ENCODE results near the gene SLC16A2.

Gene SLC16A2

GRCh38 chrX:74493806-74494205 lies 72.5 kb downstream of the SLC16A2 start:
- TF ChIP-seq CTCF (IDR thresholded peaks at IDR 0.05): no peak
- H3K9me3 ChIP-seq: no peaks in the 10 kb centered on the region
- intact Hi-C loops (cut with DNase I; ENCODE audit: low total_unique reads): no loop called here
- no peak overlapping the region for H3K4me3 ChIP-seq
- DNase-seq: no peak
- H3K27ac ChIP-seq: no peak overlapping the region
- no peaks in the 10 kb centered on the region for H3K4me1 ChIP-seq
- no peaks in the 10 kb centered on the region for H3K27me3 ChIP-seq
- H3K36me3 ChIP-seq: no peaks in the 10 kb centered on the region

GRCh38 chrX:74498924-74499323 lies 77.6 kb downstream of the SLC16A2 start:
- no peak for DNase-seq
- TF ChIP-seq CTCF (IDR thresholded peaks at IDR 0.05): no peak
- Histone ChIP-seq H3K27ac (no peak overlapping the region), H3K36me3 (no peaks in the 10 kb centered on the region), H3K27me3 (no peaks in the 10 kb centered on the region), H3K4me1 (no peaks in the 10 kb centered on the region), H3K4me3 (no peak overlapping the region), H3K9me3 (no peaks in the 10 kb centered on the region)
- intact Hi-C loops (cut with DNase I; ENCODE audit: low total_unique reads): no loop called here

- Histone ChIP-seq H3K36me3 (no peaks in the 10 kb centered on the region), H3K27me3 (no peaks in the 10 kb centered on the region), H3K4me3 (no peak overlapping the region), H3K9me3 (no peaks in the 10 kb centered on the region), H3K4me1 (no peaks in the 10 kb centered on the region), H3K27ac (no peak overlapping the region)
- no peak for DNase-seq
- intact Hi-C loops (cut with DNase I; ENCODE audit: low total_unique reads): no loop called here
- TF ChIP-seq CTCF (IDR thresholded peaks at IDR 0.05): no peak
Observed at GRCh38 chrX:74500067-74500466, 78.8 kb downstream of the SLC16A2 start.

- Histone ChIP-seq H3K36me3 (no peaks in the 10 kb centered on the region), H3K27ac (no peak overlapping the region), H3K4me3 (no peak overlapping the region), H3K27me3 (no peaks in the 10 kb centered on the region), H3K4me1 (no peaks in the 10 kb centered on the region), H3K9me3 (no peaks in the 10 kb centered on the region)
- DNase-seq: no peak
- intact Hi-C loops (cut with DNase I; ENCODE audit: low total_unique reads): no loop called here
- TF ChIP-seq CTCF (IDR thresholded peaks at IDR 0.05): no peak
Observed at GRCh38 chrX:74500555-74500954, 79.3 kb downstream of the SLC16A2 start.

GRCh38 chrX:74505437-74505836 lies 84.1 kb downstream of the SLC16A2 start:
- Histone ChIP-seq H3K27me3 (no peaks in the 10 kb centered on the region), H3K9me3 (no peaks in the 10 kb centered on the region), H3K4me1 (no peaks in the 10 kb centered on the region), H3K36me3 (no peaks in the 10 kb centered on the region), H3K4me3 (no peak overlapping the region), H3K27ac (no peak overlapping the region)
- DNase-seq: no peak
- TF ChIP-seq CTCF (IDR thresholded peaks at IDR 0.05): no peak
- intact Hi-C loops (cut with DNase I; ENCODE audit: low total_unique reads): no loop called here
